H1 (cell line): ENCODE results near the gene HOXB8. TPM values are rescaled to one million over a fixed set of nuclear protein-coding genes. Genes with fewer than 3 reads are reported as not detected.
A peak's percentile ranks its signal among the peaks of the same experiment; 100 is the strongest.

Experiments used
- CTCF ChIA-PET: fragments of 300-600 bp; sonication (Branson Sonifier 250); formaldehyde crosslinking; loops from one replicate; lab custom pipeline; 2021; ENCODE audit not compliant: partially characterized antibody; lab: Charles Lee
- POLR2A ChIA-PET: fragments of 300-600 bp; sonication (Branson Sonifier 250); formaldehyde crosslinking; loops from one replicate; lab custom pipeline; 2021; ENCODE audit warnings: inconsistent platforms; ENCODE audit not compliant: partially characterized antibody; lab: Charles Lee
- DNase-seq, 2 experiments: peaks; one replicate each; pipeline versions ENCODE4 v3.0.0 to v3.0.0-alpha.2; 2010 to 2022; ENCODE audit warnings: low spot score in 2 of 2, low read depth in 1 of 2, mixed read lengths in 1 of 2
- FAIRE-seq: peaks from 2 replicates; lab custom pipeline; 2011; peaks lifted over from hg19 to GRCh38; lab: Jason Lieb, UNC
- H2AFZ ChIP-seq: 2 replicates; pipeline ENCODE4 v1.8.1; 2012; ENCODE audit warnings: low read length, inconsistent platforms
- H2AK5ac ChIP-seq: 2 replicates; pipeline ENCODE4 v1.6.1; 2013; ENCODE audit warnings: low read depth, low read length
- H2BK120ac ChIP-seq: replicated peaks from 2 replicates; pipeline ENCODE3; 2013; ENCODE audit warnings: low read depth, low read length, inconsistent platforms
- H2BK12ac ChIP-seq: 2 replicates; pipeline ENCODE4 v1.6.1; 2013; ENCODE audit warnings: low read depth, low read length
- H2BK15ac ChIP-seq: 2 replicates; pipeline ENCODE4 v1.6.1; 2013; ENCODE audit warnings: low read length
- H2BK20ac ChIP-seq: 2 replicates; pipeline ENCODE4 v1.6.1; 2013; ENCODE audit warnings: low read length
- H2BK5ac ChIP-seq: 2 replicates; pipeline ENCODE4 v1.6.1; 2013; ENCODE audit warnings: low read depth, low read length
- H3K14ac ChIP-seq: 2 replicates; pipeline ENCODE4 v1.6.1; 2013; ENCODE audit warnings: inconsistent platforms; ENCODE audit not compliant: insufficient read length
- H3K18ac ChIP-seq: 2 replicates; pipeline ENCODE4 v1.6.1; 2013; ENCODE audit warnings: low read length; ENCODE audit errors: extremely low read depth
- H3K23ac ChIP-seq: 2 replicates; pipeline ENCODE4 v1.6.1; 2013; ENCODE audit warnings: inconsistent platforms; ENCODE audit not compliant: insufficient read length
- H3K23me2 ChIP-seq: 2 replicates; pipeline ENCODE4 v1.6.1; 2013; ENCODE audit warnings: low read depth, low read length
- H3K27ac ChIP-seq: 2 replicates; pipeline ENCODE4 v1.6.1; 2011; ENCODE audit warnings: low read depth, low read length, inconsistent platforms
- H3K27me3 ChIP-seq, 4 experiments: replicated peaks in 1 of 4; 1 replicate in 1 of 4; 2 replicates in 3 of 4; pipeline versions ENCODE4 v1.6.1 to v1.8.1; 2011 to 2013; ENCODE audit warnings: low read length in 3 of 4, mild to moderate bottlenecking in 3 of 4, inconsistent platforms in 2 of 4, mixed read lengths in 2 of 4, moderate library complexity in 1 of 4; ENCODE audit not compliant: control insufficient read depth in 3 of 4, insufficient read depth in 3 of 4; ENCODE audit errors: extremely low read depth in 1 of 4
- H3K36me3 ChIP-seq, 4 experiments: 2 replicates each; pipeline versions ENCODE4 v1.6.1 to v1.8.1; 2011 to 2013; ENCODE audit warnings: mild to moderate bottlenecking in 4 of 4, low read length in 3 of 4, moderate library complexity in 2 of 4, control low read depth in 1 of 4, inconsistent platforms in 1 of 4; ENCODE audit not compliant: insufficient read depth in 4 of 4, control insufficient read depth in 2 of 4
- H3K4ac ChIP-seq: replicated peaks from 2 replicates; pipeline ENCODE3; 2013; ENCODE audit warnings: low read length, low read depth, mixed read lengths, inconsistent platforms; ENCODE audit not compliant: insufficient read length
- H3K4me1 ChIP-seq, 4 experiments: replicated peaks in 1 of 4; 1 replicate in 1 of 4; 2 replicates in 3 of 4; pipeline versions ENCODE4 v1.6.1 to v1.8.1; 2011 to 2013; ENCODE audit warnings: low read length in 3 of 4, inconsistent platforms in 2 of 4, mixed read lengths in 1 of 4; ENCODE audit not compliant: insufficient read depth in 4 of 4, control insufficient read depth in 3 of 4
- H3K4me2 ChIP-seq, 2 experiments: 2 replicates each; pipeline versions ENCODE4 v1.6.1 to v1.8.1; 2011 to 2013; ENCODE audit warnings: low read depth in 2 of 2, low read length in 2 of 2, control low read depth in 1 of 2, inconsistent platforms in 1 of 2, mild to moderate bottlenecking in 1 of 2; ENCODE audit not compliant: insufficient read depth in 1 of 2
- H3K4me3 ChIP-seq, 4 experiments: fragments of 200-600, 300-600 bp in 1 of 4; sonication (generic), shearing (Covaris generic), sonication (Bioruptor Twin) in 1 of 4; 2 replicates each; pipeline versions ENCODE4 v1.5.1 to v1.8.1; 2011 to 2016; ENCODE audit warnings: low read length in 4 of 4, low read depth in 3 of 4, control low read depth in 2 of 4, inconsistent platforms in 2 of 4, mild to moderate bottlenecking in 2 of 4, mixed read lengths in 1 of 4, moderate library complexity in 1 of 4; ENCODE audit not compliant: insufficient read depth in 2 of 4; ENCODE audit errors: extremely low read depth in 1 of 4
- H3K56ac ChIP-seq: replicated peaks from 2 replicates; pipeline ENCODE3; 2013; ENCODE audit warnings: low read depth, mild to moderate bottlenecking, mixed read lengths, low read length, inconsistent platforms; ENCODE audit not compliant: insufficient read length
- H3K79me1 ChIP-seq: 2 replicates; pipeline ENCODE4 v1.6.1; 2013; ENCODE audit warnings: low read depth, low read length, control low read depth
- H3K79me2 ChIP-seq, 2 experiments: 2 replicates each; pipeline versions ENCODE4 v1.6.1 to v1.8.1; 2012 to 2013; ENCODE audit warnings: low read length in 2 of 2, mild to moderate bottlenecking in 2 of 2, inconsistent platforms in 1 of 2; ENCODE audit not compliant: insufficient read depth in 2 of 2, control insufficient read depth in 1 of 2
- H3K9ac ChIP-seq, 4 experiments: replicated peaks in 1 of 4; 1 replicate in 1 of 4; 2 replicates in 3 of 4; pipeline versions ENCODE4 v1.6.1 to v1.8.1; 2011 to 2013; ENCODE audit warnings: low read depth in 3 of 4, low read length in 3 of 4, control low read depth in 2 of 4, mild to moderate bottlenecking in 2 of 4, moderate library complexity in 2 of 4, inconsistent platforms in 1 of 4; ENCODE audit errors: extremely low read depth in 1 of 4
- H3K9me3 ChIP-seq, 2 experiments: 2 replicates each; pipeline versions ENCODE4 v1.6.1 to v1.8.1; 2012 to 2013; ENCODE audit warnings: mild to moderate bottlenecking in 2 of 2, moderate library complexity in 2 of 2, control low read depth in 1 of 2, inconsistent platforms in 1 of 2, low read depth in 1 of 2, low read length in 1 of 2, mixed read lengths in 1 of 2; ENCODE audit not compliant: insufficient read depth in 2 of 2
- H4K20me1 ChIP-seq, 2 experiments: replicated peaks in 1 of 2; 2 replicates each; pipeline versions ENCODE3 to v1.8.1; 2011 to 2013; ENCODE audit warnings: inconsistent platforms in 2 of 2, low read length in 2 of 2, mild to moderate bottlenecking in 1 of 2; ENCODE audit not compliant: insufficient read depth in 2 of 2, control insufficient read depth in 1 of 2
- H4K5ac ChIP-seq: 2 replicates; pipeline ENCODE4 v1.6.1; 2013; ENCODE audit warnings: low read length, low read depth, mixed read lengths, inconsistent platforms; ENCODE audit not compliant: insufficient read length
- H4K8ac ChIP-seq: 2 replicates; pipeline ENCODE4 v1.8.0; 2013; ENCODE audit warnings: mild to moderate bottlenecking, moderate library complexity, low read length, inconsistent platforms; ENCODE audit not compliant: insufficient read depth; ENCODE audit errors: extremely low read depth
- H4K91ac ChIP-seq: replicated peaks from 2 replicates; pipeline ENCODE3; 2013; ENCODE audit warnings: low read length, mixed read lengths, inconsistent platforms; ENCODE audit not compliant: insufficient read length
- CREB1 ChIP-seq: IDR thresholded peaks from 2 replicates; pipeline ENCODE4 v1.6.1; 2012; ENCODE audit warnings: inconsistent platforms
- EZH2 ChIP-seq: fragments of 200-600 bp; sonication (generic); IDR thresholded peaks from 2 replicates; pipeline ENCODE4 v1.7.1; 2012; ENCODE audit warnings: low read depth, mild to moderate bottlenecking, moderate library complexity, low read length, inconsistent platforms; ENCODE audit not compliant: severe bottlenecking
- GABPA ChIP-seq: IDR thresholded peaks from 2 replicates; pipeline ENCODE4 v1.6.1; 2011; ENCODE audit warnings: mild to moderate bottlenecking, low read length, moderate library complexity, borderline replicate concordance; ENCODE audit not compliant: insufficient read depth
- GTF2F1 ChIP-seq: IDR thresholded peaks from 2 replicates; pipeline ENCODE4 v1.6.1; 2012; ENCODE audit warnings: low read depth, low read length, improper control_type of control experiment, borderline replicate concordance
- PHF8 ChIP-seq: fragments of 200-600 bp; sonication (generic); conservative IDR thresholded peaks from 2 replicates; pipeline ENCODE4 v1.7.1; 2012; ENCODE audit warnings: low read depth, mild to moderate bottlenecking, inconsistent platforms, low read length, moderate library complexity
- POU5F1 ChIP-seq: IDR thresholded peaks from 2 replicates; pipeline ENCODE4 v1.6.1; 2011; ENCODE audit warnings: low read depth, mild to moderate bottlenecking, low read length, moderate library complexity
- RAD21 ChIP-seq, 2 experiments: IDR thresholded peaks in 1 of 2; conservative IDR thresholded peaks in 1 of 2; 2 replicates each; pipeline ENCODE4 v1.6.1; 2011; ENCODE audit warnings: low read depth in 2 of 2, low read length in 2 of 2, improper control_type of control experiment in 1 of 2, inconsistent platforms in 1 of 2, mild to moderate bottlenecking in 1 of 2, moderate library complexity in 1 of 2
- SP4 ChIP-seq: IDR thresholded peaks from 2 replicates; pipeline ENCODE4 v1.6.1; 2012; ENCODE audit warnings: low read length, inconsistent platforms
- WGBS, 2 experiments: shearing (Covaris generic) in 1 of 2; methylation state at CpG; one replicate each; pipeline versions ENCODE4 v1.1.6 to v1.1.7; 2013 to 2015; ENCODE audit warnings: low lambda C conversion rate in 2 of 2, mixed read lengths in 2 of 2, inconsistent platforms in 1 of 2, low coverage in 1 of 2, missing lambda C conversion rate in 1 of 2; ENCODE audit not compliant: insufficient replicate concordance in 2 of 2, insufficient coverage in 1 of 2, insufficient read length in 1 of 2; ENCODE audit errors: extremely low coverage in 1 of 2, missing lambda C conversion rate in 1 of 2; 5-methylcytosine and 5-hydroxymethylcytosine counted together
- polyA plus RNA-seq, 7 experiments: library from polyadenylated mRNA; depleted of rRNA in 3 of 7; stranded (reverse) in 5 of 7; unstranded in 2 of 7; fragments of >200 nt in 5 of 7; fragments of 200-250 nt in 2 of 7; gene quantifications; 1 replicate in 5 of 7; 2 replicates in 1 of 7; 4 replicates in 1 of 7; pipeline versions ENCODE4 v1.2.1 to v1.2.3, GENCODE V29; 2011 to 2013; ENCODE audit warnings: missing spikeins in 2 of 7, mixed read lengths in 2 of 7
- total RNA-seq: library from RNA; stranded (reverse); fragmentation: NEBNext Ultra II Directional; extraction: Animal tissue kit (Norgen Biotek cat#: 25700); gene quantifications from 2 replicates; pipeline ENCODE4 v1.2.1, GENCODE V29; 2021
- TF ChIP-seq, protein P1 (sequence below): IDR thresholded peaks from 2 replicates; pipeline ENCODE4 v1.6.1; 2012; ENCODE audit warnings: inconsistent platforms

The HOXB8 gene
- total and polyA plus RNA-seq, 2 of the 8 experiments (the other 6 are each of a cell fraction or from before 2014, with no cell fraction given): not detected

- DNase-seq: no peak
- ChIA-PET CTCF (interaction anchor here (0.6 to 7.0 kb wide), 6 partner anchors 9 to 48 kb away, joined by 3 to 53 read pairs (median 4); no protein-coding TSS in a partner anchor), POLR2A (interaction anchor here (1.0 kb wide), 1 partner anchor 19 kb away, joined by 3 read pairs; no protein-coding TSS in a partner anchor)
- H3K4me1 ChIP-seq: peaks cover 0 to 12% (median 6%) of the 10 kb centered on the region in 4 experiments; a peak in 5 of 7 replicates
- H3K4me2 ChIP-seq: peak overlapping the region; percentile 19 to 21; a peak in 1 of 4 replicates
- no peaks in the 10 kb centered on the region for H3K79me2 ChIP-seq
- H4K91ac ChIP-seq: no peak overlapping the region
- H3K23me2 ChIP-seq: no peaks in the 10 kb centered on the region; the same call in 1 of the 2 replicates
- H3K36me3 ChIP-seq: no peaks in the 10 kb centered on the region; a peak in 1 of 8 replicates
- H3K23ac ChIP-seq: no peak overlapping the region
- WGBS, 2 experiments: 19% methylated on average over 18 of the region's 26 CpGs; no CpG with 5 or more reads in 1 of the 2 experiments
- H2BK5ac ChIP-seq: no peak overlapping the region
- no peak overlapping the region for H3K14ac ChIP-seq
- no peaks in the 10 kb centered on the region; a peak in 1 of 4 replicates for H3K9me3 ChIP-seq
- no peak overlapping the region for H3K27ac ChIP-seq
- H2BK120ac ChIP-seq: no peak overlapping the region
- H3K4me3 ChIP-seq: 0 out of 8 replicates have a peak overlapping the region, but pooled peaks of 1 of the 4 experiments have one; percentile 29
- TF ChIP-seq GABPA: no peak
- TF ChIP-seq, protein P1, sequence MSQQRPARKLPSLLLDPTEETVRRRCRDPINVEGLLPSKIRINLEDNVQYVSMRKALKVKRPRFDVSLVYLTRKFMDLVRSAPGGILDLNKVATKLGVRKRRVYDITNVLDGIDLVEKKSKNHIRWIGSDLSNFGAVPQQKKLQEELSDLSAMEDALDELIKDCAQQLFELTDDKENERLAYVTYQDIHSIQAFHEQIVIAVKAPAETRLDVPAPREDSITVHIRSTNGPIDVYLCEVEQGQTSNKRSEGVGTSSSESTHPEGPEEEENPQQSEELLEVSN: peak; percentile 21; the same call in 1 of the 2 replicates
- no peak for TF ChIP-seq SP4
- TF ChIP-seq RAD21 (IDR thresholded peaks at IDR 0.05 in 1 of 2, conservative IDR thresholded peaks at IDR 0.05 in 1 of 2; ENCODE audit: low read depth in 2 of 2, low read length in 2 of 2): peak in 1 of 2 experiments; percentile 18; a peak in 1 of 4 replicates
- TF ChIP-seq POU5F1: no peak
- no peak for TF ChIP-seq GTF2F1
- no peak for TF ChIP-seq CREB1
- TF ChIP-seq EZH2: peak; percentile 40
- no peak for TF ChIP-seq PHF8
- no peaks in the 10 kb centered on the region for H3K79me1 ChIP-seq
- H3K56ac ChIP-seq: no peak overlapping the region
- H2BK20ac ChIP-seq: no peak overlapping the region
- H2BK15ac ChIP-seq: no peak overlapping the region
- H3K9ac ChIP-seq: no peak overlapping the region
- H3K18ac ChIP-seq: no peak overlapping the region; the same call in 1 of the 2 replicates
- no peak overlapping the region for H2AFZ ChIP-seq
- H3K27me3 ChIP-seq: peaks cover 96 to 100% (median 99%) of the 10 kb centered on the region in 4 experiments
- H4K20me1 ChIP-seq: peaks cover 41 to 58% of the 10 kb centered on the region in 2 experiments
- H2BK12ac ChIP-seq: no peak overlapping the region
- 0 out of 2 replicates have a peak overlapping the region, but pooled peaks have one; percentile 6 for H2AK5ac ChIP-seq
- no peak overlapping the region for H4K5ac ChIP-seq
- no peak overlapping the region for H3K4ac ChIP-seq
- FAIRE-seq: no peak
- H4K8ac ChIP-seq: no peak overlapping the region
These were observed 18.2 kb downstream of the HOXB8 start for GRCh38 chr17:48596735-48597527.
